CD4-positive, alpha-beta T cell treated with Interferon alpha-2 for 1 hour (primary cell): ENCODE measurements around the gene PGBD4.

Source experiments
- DNase-seq, 2 donors: peaks; one replicate each; pipeline ENCODE4 v3.0.0-alpha.2; 2020 to 2022

PGBD4 gene

DNA sequence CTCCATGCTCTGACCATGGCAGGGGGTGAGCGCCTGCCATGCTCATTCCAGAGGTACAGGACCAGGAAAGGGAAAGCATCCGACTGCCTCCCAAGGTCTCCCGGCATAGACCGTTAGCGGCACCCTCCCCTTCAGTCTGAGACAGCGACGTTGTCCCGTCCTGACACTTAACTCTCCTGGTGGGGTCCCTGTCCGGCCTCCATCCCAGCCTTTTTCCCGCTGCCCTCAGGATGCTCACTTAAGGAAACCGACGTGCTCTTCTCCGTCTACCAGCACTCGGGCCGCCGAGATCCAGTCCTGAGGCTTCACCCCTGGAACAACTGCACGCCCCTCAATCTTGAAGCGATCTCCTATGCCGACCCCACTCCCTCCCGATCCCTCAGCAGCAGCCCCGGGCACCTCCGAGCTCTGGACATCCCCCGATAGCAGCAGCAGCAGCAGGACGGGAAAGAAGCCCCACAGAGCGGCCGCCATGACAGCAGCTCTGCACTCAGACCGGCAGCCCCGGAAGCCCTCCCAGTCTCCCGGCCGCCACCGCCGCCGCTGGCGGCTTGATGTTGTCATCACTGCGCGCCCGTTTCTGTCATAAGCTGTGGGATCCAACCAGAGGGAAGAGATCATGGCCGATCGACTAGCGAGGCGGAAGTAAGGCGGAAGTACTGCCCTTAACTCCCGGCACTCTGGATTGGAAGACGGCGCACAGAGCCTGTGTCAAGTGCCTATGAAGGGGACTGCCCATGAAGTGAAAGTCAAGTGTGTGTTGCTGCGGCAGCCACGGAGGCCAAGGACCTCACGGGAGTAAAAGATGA is at the start of gene PGBD4, which contains the start of gene EMC7:
Gene PGBD4, plus strand, starts transcription at position 718 of the 809 bp plus-strand sequence. CDS start 449 bp downstream, outside the sequence.
Gene EMC7, minus strand, starts transcription at position 497 of the 809 bp plus-strand sequence. Its CDS starts 23 bp downstream, at position 474.
- DNase-seq: peak; percentile 99

DNA sequence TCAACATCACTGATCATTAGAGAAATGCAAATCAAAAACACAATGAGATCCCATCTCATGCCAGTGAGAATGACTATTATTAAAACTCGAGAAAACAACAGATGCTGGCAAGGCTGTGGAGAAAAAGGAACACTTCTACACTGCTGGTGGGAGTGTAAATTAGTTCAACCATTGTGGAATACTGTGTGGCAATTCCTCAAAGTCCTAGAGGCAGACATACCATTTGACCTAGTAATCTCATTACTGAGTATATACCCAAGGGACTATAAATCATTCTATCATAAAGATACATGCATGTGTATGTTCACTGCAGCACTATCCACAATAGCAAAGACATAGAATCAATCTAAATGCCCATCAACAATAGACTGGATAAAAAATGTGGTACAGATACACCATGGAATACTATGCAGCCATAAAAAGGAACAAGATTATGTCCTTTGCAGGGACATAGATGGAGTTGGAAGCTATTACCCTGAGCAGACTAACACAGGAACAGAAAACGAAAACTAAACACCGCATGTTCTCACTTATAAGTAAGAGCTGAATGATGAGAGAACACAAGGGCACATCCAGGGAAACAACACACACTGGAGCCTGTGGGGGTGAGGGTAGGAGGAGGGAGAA is 47.7 kb upstream of the PGBD4 start:
- DNase-seq: no peak

DNA sequence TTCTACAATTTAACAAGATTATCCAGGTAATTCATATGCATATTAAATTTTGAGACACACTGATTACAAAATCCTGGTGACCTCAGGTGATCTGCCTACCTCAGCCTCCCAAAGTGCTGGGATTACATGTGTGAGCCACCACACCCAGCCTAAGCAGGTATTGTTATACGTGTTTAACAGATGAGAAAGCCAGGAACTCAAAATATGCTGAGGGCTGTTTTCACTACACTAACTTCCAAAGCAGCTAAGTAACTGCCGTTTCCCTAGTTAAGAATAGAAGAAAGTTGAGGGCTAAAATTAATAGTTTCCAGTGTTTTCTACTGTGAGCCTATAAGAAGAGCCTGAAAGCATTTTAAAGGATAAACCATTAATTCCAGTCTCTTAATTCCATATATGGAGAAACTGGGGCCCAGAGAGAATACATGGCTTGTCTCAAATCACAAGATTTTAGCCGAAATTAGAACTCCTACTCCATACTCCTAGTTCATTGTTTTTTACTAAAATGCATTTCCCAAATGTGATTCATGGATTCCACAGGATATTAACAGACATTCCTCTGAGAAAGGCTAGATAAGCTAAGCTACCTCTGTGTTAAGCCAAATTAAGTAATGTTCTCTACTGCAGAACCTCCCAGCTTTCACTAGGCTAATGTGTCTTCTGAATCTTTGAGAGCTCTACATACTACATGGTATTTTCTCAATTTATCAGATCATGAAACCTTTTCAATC is 45.9 kb upstream of the PGBD4 start:
- no peak for DNase-seq

DNA sequence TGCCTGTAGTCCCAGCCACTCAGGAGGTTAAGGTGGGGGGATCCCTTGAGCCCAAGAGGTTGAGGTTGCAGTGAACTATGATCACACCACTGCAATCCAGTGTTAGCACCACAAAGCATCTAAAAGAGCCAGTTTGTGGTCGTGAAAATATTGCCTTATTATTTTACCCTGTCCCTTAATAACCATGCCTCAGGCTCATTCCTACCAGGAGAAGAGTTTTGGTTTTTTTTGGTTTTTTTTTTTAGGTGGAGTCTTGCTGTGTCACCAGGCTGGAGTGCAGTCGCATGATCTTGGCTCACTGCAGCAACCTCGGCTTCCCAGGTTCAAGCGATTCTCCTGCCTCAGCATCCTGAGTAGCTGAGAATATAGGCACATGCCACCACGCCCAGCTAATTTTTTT is 45.0 kb upstream of the PGBD4 start:
- no peak for DNase-seq

DNA sequence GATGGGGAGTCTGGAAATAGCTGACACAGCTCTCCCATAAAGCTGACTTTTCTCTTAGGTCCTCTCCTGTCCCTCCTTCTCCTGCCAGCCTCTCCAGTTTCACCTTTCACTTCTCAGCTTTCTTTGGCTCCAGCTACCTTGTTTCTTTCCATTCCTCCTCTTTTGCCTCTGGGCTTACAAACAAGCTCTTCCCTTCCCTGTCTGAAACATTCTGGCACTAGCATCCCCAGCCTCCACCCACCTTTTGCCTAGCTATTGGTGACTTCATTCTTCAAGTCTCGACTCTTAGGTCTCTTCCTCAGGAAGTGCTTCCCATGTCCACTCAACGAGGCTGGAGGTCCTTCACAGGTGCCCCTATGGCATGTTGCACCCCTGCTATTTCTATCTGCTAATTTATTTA is 42.4 kb upstream of the PGBD4 start:
- no peak for DNase-seq

DNA sequence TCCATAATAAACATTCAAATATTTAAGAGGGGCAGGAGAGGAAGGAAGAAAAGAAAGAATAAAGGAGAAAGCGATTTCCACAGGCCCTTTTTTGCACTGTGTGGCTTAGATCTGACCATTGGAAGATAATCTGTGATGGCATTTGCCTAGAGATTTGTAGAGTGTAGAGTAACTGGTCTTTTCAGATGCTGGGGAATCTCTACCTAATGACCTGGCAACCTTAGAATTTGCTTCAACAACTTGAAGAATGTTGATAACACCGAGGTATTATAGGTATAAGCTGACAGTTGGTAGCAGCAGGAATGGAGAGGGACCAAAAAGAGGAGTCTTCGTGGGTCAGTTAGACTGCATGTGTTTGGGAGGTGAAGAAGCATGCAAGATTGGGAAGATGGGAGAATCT is 41.9 kb upstream of the PGBD4 start:
- DNase-seq: no peak

DNA sequence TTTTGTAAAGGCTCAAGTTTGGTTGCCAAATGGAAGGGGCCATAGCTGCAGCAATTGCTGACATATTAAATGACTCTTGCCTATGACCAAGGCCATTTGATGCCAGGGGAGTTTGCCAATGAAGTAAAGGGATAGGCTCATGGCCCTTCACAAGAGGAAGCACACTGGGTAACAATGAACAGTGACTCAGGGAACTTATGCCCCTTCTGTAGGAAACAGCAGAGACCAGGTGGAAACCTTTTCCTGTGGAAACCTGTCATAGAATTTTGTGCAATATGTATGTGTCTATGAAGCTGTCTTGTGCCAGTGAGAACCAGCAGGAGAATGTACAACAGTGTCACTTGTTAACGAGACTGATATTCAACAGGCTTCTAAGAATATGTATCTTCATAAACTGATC is 37.4 kb upstream of the PGBD4 start:
- no peak for DNase-seq

DNA sequence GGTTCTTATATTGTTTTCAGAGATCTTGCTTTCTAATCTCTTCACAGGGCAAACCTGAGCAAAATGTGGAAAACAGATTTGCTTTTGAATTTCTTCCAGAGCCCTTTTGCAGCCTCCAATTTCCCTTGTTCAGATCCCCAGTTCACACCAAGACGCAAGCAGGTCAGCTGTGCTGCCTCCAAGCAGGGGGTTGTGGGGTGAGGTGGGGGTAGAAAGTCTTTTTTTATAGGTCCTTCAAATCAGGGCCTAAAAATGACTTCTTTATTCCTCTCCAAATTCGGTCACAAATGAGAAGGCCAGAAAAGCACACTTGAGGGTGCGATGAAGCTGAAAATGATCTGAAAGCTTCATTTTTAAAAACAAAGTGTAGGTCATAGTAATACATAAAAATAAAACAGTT is 36.6 kb upstream of the PGBD4 start:
- DNase-seq: no peak

DNA sequence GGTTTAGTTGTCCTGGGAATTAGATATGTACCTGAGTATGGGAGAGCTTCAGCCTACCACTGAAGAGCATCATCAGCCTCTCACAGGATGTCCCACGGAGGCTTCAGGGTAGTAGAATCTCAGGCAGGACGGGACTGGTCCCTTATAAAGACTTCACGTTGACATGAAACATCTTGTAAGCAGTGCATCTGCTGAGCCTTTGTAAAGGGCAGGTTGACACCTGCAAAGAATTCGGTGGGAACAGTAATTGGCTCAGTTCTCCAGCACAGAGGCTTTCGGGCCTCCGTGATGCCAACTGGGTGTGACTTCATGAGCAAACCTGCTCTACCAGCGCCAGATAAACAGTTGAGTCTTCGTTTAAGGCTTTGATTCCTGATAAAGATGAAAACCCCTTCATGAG is 35.9 kb upstream of the PGBD4 start:
- DNase-seq: no peak

DNA sequence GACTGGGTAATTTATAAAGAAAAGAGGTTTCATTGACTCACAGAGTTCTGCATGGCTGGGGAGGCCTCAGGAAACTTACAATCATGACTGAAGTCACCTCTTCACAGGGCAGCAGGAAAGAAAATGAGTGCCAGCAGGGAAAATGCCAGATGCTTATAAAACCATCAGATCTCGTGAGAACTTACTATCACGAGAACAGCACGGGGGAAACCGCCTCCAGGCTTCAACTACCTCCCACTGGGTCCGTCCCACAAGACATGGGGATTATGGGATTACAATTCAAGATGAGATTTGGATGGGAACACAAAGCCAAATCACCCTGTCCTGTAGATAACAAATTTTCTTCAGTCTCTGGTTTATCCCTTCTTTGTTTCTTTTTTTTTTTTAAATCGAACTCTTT is 31.9 kb upstream of the PGBD4 start:
- no peak for DNase-seq

DNA sequence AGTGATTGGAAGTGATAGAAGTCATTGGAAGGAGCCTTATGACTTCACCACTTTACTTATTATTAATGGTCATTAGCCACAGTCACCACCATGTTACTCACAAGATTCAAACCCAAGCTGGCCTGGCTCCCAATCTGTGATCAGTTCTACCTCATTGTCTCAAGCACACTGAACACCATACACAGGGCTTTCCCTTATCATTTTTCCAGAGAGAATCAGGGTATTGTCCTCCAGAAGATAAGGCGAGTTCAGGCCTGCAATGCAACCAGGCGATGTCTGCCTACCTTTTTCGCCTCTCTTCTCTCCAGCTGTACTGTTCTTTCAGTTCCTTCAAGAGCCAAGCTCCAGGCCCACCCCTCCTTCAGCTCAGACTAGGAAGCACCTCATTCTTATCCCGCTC is 25.1 kb upstream of the PGBD4 start:
- no peak for DNase-seq

DNA sequence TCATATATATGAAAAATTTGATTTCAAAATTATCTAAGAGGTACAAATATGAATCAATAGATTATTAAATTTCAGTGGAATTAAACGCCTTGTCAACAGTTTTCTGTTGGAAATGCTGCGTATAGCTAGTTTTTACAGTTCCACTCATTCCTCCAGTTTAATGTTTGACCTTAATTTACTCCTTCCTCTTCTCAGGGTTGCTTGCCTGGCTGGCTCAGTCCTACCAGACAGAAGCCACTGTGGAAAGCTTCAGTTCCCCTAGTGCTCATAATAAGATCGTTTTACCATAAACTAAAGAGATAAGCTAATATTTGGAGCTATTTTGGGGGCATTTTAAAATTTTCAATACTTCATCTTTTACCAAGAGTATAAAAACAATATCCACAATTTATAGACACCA is 23.0 kb upstream of the PGBD4 start:
- DNase-seq: no peak

DNA sequence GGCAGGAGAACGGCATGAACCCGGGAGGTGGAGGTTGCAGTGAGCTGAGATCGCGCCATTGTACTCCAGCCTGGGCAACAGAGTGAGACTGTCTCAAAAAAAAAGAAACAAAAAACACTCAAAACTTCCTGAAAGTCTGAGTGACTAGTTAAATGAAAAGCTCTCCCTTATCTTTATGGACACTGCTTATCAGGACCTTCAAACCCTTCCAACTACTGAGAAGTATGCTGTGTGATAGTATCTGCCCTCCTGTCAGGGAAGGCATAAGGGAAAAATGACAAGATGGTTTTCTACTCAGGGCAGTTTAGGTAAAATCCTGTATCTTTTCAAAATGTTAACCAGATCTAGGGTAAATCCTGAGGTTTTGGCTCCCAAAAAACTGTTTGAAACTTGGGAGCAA is 22.0 kb upstream of the PGBD4 start:
- DNase-seq: no peak

DNA sequence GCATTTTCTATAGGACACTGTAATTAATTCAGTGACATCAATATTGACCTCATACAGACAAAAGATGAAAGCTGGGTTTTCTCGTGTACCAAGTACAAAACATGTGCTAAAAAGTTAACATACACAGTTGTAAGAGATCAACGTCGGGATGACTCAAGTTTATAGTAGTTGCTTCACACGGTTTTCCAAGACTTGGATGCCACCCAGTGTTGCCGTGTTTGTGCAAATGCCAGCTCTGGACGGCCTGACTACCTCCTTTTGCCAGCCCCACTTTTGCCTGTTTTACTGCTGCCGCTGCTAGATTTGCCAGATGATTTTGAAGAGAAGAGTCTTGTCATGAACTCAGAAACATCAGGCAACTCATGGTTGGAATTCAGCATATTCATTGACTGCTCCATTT is 17.8 kb upstream of the PGBD4 start:
- DNase-seq: no peak

DNA sequence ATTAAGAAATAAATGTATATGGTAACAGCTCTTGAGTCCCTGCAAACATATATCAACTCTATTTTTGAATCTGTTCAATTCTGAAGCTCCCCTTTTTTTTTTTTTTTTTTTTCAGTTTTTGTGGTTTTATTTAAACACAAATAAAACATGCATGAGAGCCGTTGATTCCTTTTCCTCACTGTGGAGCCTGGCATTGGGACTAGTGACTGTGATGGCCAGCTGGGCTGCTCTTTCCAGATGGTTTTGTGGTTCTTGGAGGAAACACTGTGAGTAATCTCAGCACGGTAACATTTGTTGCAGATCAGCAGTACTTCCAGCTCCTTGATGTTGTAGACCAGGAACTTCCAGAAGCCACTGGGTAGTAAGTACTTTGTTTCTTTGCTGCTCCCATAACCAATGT is 16.1 kb upstream of the PGBD4 start:
- DNase-seq: no peak

DNA sequence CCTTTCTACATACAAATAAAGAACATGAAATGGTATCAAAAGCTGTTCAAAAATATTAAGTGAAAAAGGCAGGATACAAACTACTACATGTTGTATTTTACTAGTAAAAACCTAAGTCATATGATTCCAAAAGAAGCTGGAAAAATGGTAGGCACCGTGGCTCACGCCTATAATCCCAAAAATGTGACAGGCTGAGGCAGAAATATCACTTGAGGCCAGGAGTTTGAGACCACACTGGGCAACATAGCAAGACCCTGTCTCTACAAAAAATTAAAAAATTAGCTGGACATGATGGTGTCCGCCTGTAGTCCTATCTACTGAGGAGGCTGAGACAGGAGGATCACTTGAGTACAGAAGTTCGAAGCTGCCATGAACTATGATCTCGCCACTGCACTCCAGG is 2.0 kb upstream of the PGBD4 start:
- DNase-seq: no peak

DNA sequence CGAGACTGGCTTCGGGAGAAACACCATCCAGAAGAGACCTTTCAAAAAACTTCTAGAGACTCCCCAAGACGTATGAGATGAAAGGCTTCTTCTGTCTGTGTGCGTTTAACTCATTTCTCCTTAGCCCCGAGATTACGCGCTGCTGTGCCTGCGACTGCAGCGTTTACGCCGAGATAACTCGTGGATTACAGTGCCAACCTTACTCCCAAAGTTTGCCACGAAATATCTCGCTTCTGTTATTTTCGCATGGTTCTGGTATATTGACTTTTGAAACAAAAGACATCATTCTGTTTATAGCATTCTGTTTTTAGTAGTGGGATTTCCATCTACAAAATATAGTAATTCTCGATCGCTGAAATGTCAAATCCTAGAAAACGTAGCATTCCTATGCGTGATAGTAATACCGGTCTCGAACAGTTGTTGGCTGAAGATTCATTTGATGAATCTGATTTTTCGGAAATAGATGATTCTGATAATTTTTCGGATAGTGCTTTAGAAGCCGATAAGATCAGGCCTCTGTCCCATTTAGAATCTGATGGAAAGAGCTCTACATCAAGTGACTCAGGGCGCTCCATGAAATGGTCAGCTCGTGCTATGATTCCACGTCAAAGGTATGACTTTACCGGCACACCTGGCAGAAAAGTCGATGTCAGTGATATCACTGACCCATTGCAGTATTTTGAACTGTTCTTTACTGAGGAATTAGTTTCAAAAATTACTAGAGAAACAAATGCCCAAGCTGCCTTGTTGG is 467 bp downstream of the PGBD4 start:
- no peak for DNase-seq

DNA sequence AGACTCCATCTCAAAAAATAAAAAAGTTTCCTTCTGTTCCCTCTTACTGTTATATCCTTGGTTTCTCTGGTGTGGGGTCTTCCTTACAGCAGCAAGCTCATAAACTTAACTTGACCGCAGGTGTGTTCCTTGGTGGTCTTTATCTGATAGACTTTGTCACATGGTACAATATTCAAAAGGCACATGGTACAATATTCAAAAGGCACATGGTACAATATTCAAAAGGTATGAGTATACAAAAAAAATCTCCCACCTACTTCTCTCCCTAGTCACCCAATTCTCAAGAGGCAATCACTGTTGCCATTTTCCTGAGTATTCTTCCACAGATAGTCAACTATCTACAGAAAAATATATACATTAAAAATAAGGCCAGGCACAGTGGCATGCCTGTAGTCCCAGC is 4.5 kb downstream of the PGBD4 start:
- no peak for DNase-seq

DNA sequence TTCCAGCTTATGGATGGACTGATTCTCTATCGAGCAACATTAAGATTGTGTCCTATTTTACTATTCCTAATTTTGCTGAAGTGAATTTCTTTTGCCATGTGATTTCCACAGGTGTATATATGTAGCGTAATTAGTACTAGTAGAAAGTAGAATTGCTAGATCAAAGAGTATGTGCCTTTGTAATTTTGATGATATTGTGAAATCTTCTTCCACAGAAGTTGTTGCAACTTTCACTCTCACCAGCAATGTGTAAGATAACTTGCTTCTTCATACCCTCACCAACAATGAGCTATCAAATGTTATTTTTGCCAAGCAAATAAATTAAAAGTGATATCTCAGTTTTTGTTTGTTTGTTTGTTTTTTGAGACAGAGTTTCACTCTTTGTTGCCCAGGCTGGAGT is 5.4 kb downstream of the PGBD4 start:
- DNase-seq: no peak

DNA sequence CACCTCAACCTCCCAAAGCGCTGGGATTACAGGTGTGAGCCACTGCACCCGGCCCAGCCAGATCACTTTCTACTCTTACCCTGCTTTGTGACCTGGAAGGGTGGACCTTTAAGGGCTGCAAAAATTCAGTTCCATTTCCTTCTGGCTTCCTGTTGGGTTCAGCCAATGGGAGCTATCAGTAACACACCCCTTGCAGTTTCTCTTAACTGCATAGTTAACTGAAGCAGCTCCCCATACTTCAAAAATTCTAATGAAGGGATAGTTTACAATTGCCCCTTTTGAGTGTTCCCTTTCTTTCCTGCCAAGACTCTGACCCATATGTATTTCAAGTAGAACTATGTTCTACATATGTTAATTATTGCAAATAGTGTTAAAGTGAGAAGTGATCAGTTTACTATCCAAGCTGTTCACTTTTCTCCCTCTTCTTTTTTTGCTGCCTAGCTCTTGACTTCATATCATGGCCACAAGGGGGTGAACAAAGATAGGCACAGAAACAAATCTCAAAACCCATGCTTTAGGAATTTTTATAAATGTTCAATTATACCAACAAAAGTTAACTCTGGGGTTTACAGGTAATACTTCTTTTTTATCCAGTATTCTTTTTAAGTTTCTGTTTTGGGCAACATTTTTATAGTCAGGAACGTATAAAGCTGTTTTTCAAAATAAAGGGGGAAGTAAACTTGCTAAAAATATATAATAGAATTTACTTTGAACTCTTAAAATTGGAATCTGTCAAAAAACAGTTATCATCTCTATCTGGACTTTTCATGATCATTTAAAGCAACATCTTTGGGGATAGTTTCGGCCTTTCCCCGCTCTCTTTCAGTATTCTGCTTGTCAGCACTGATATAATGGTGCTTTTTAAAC is 8.1 kb downstream of the PGBD4 start:
- DNase-seq: peak in 1 of 2 donors; percentile 34

DNA sequence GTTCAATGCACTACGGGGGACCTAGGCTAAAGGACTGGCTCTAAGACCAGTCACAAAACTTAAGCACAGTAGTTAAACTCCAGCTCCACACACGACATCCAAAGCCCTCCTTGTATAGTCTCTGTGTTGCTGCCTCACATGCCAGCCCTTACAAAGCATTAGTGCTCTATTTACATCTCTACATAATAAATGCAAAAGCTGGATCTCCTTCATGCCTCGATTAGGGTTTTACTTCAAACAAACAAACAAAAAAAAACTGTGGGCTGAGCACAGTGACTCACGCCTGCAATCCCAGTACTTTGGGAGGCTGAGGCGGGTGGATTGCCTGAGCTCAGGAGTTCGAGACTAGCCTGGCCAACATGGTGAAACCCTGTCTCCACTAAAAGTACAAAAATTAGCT is 9.6 kb downstream of the PGBD4 start:
- DNase-seq: no peak

DNA sequence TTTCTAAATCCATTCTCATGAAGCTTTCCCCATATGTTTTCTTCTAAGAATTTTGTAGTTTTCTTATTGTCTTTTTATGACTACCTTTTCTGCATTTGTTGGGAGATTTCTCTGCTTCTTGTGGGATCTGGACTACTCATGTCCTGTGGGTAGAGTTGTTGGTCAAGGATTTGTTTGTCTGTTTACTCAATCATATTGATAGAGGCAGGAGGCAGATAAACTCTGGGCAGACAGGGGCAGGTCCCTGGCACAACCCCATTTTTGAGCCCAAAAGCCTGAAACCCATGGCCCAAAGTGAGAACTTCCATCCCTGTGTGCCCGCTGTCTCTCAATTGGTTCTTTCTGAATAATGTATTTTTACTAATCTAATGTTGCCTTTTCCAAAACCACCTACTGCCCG is 12.3 kb downstream of the PGBD4 start:
- no peak for DNase-seq
